Measurements from ENCODE around the gene LSM14B.

DNA sequence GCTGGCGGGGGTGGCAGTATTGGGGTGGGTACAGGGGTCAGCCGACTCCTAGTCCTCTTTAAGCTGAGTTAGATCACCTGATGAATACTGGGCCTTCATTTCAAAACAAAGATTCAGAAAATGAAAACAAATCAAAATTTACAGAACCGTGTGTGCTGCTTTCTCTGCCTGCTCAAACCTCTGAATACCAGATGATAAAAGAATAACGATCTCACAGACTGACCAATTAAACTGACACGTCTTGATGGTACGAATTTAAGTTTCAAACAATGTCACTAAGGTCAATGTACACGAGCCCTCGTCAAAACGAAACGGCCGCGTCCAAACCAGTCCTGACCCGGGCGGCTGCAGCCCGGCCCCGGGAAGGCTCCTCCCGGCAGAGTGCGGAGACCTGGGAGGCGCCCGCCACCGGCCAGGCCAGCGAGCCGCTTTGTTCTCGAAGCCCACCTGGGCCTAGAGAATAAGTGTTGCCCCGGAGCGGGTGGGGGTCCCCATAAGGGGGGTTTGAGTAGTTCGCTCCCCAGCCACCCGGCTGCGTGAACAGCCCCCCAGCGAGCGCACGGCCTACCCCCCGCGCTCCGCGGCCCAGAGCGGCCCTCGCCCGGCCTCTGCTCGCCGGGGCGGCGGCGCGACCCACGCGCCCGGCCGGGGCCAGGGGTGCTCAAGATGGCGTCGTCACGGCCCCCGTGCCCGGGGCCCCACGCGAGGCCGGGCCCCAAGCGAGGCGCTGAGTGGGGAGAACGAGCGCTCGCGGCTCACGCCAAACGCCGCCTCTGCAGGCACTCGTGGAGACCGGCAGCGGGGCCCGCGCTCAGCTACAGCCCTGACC lies 20.2 kb downstream of the LSM14B start:
- TF ChIP-seq, protein P1, sequence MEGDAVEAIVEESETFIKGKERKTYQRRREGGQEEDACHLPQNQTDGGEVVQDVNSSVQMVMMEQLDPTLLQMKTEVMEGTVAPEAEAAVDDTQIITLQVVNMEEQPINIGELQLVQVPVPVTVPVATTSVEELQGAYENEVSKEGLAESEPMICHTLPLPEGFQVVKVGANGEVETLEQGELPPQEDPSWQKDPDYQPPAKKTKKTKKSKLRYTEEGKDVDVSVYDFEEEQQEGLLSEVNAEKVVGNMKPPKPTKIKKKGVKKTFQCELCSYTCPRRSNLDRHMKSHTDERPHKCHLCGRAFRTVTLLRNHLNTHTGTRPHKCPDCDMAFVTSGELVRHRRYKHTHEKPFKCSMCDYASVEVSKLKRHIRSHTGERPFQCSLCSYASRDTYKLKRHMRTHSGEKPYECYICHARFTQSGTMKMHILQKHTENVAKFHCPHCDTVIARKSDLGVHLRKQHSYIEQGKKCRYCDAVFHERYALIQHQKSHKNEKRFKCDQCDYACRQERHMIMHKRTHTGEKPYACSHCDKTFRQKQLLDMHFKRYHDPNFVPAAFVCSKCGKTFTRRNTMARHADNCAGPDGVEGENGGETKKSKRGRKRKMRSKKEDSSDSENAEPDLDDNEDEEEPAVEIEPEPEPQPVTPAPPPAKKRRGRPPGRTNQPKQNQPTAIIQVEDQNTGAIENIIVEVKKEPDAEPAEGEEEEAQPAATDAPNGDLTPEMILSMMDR (IDR thresholded peaks at IDR 0.05 in 4 of 5, conservative IDR thresholded peaks at IDR 0.05 in 1 of 5), result peak in 1 of 5 experiments; percentile 9
- TF ChIP-seq POLR2A (IDR thresholded peaks at IDR 0.05), result no peak
